HCT116 (cell line): ENCODE measurements around the gene DHX32. TPM values are rescaled to one million over a fixed set of nuclear protein-coding genes. Genes with fewer than 3 reads are reported as not detected.

Experiments
- ATAC-seq: fragments of 200-7000 bp; cut with Tn5 transposase; 2 replicates; pipeline ENCODE4 v1.9.1; 2020; ENCODE audit warnings: mild to moderate bottlenecking, moderate library complexity
- BruUV-seq: library from RNA; stranded (reverse); fragments of 400-500 nt; replicated peaks from 2 replicates; lab custom pipeline; 2021; lab: Mats Ljungman, UMichigan
- CTCF ChIA-PET: fragments of 300-600 bp; sonication (Branson Sonifier 250); formaldehyde crosslinking; loops from one replicate; lab custom pipeline; 2021; ENCODE audit warnings: antibody characterized with exemption; lab: Charles Lee
- POLR2A ChIA-PET: fragments of 300-600, 350-600 bp; sonication (Branson Sonifier 250); formaldehyde crosslinking; loops from one replicate; lab custom pipeline; 2021; ENCODE audit warnings: antibody characterized with exemption; lab: Charles Lee
- RAD21 ChIA-PET, 2 experiments: fragments of 300-600 bp; sonication (Branson Sonifier 250); formaldehyde crosslinking; loops; one replicate each; lab custom pipeline; 2023; ENCODE audit warnings: low total read pairs in 2 of 2; ENCODE audit not compliant: uncharacterized antibody in 2 of 2, unreplicated experiment in 2 of 2, low non-redundant PET in 1 of 2; lab: Charles Lee
- DNase-seq: peaks from one replicate; pipeline ENCODE4 v3.0.0-alpha.2; 2010; ENCODE audit warnings: low read depth, low spot score
- H2AFZ ChIP-seq: fragments of 200-600 bp; shearing (Covaris generic), sonication (generic); 2 replicates; pipeline ENCODE4 v1.6.1; 2017; ENCODE audit warnings: low read depth, mixed run types, mixed read lengths, antibody characterized with exemption, low read length; ENCODE audit not compliant: poor library complexity, severe bottlenecking
- H3K27ac ChIP-seq: 2 replicates; pipeline ENCODE4 v1.5.1; 2012; ENCODE audit warnings: low read depth, low read length
- H3K27me3 ChIP-seq: fragments of 200-600 bp; sonication (generic); 2 replicates; pipeline ENCODE4 v1.6.1; 2016; ENCODE audit warnings: mixed run types, low read length, mixed read lengths; ENCODE audit not compliant: insufficient read depth
- H3K36me3 ChIP-seq, 2 experiments: fragments of 200-500 bp in 1 of 2; fragments of 200-600 bp in 1 of 2; sonication (Bioruptor generic) in 1 of 2; sonication (generic) in 1 of 2; 2 replicates each; pipeline versions ENCODE4 v1.5.1 to v1.6.1; 2014 to 2016; ENCODE audit warnings: low read length in 2 of 2, inconsistent platforms in 1 of 2, mixed read lengths in 1 of 2, mixed run types in 1 of 2; ENCODE audit not compliant: insufficient read depth in 2 of 2, control insufficient read depth in 1 of 2
- H3K4me1 ChIP-seq, 2 experiments: fragments of 200-600 bp in 1 of 2; sonication (generic) in 1 of 2; 2 replicates each; pipeline versions ENCODE4 v1.5.1 to v1.6.1; 2012 to 2017; ENCODE audit warnings: low read length in 2 of 2, inconsistent platforms in 1 of 2, mild to moderate bottlenecking in 1 of 2, mixed read lengths in 1 of 2, mixed run types in 1 of 2, moderate library complexity in 1 of 2; ENCODE audit not compliant: insufficient read depth in 2 of 2, control insufficient read depth in 1 of 2
- H3K4me2 ChIP-seq: fragments of 200-600 bp; sonication (generic); 2 replicates; pipeline ENCODE4 v1.6.1; 2017; ENCODE audit warnings: mixed run types, low read length, mixed read lengths
- H3K4me3 ChIP-seq, 2 experiments: fragments of 200-600 bp in 1 of 2; sonication (generic) in 1 of 2; replicated peaks in 1 of 2; 2 replicates each; pipeline ENCODE4 v1.5.1; 2011 to 2016; ENCODE audit warnings: low read length in 2 of 2, control low read depth in 1 of 2, low read depth in 1 of 2, mild to moderate bottlenecking in 1 of 2, mixed read lengths in 1 of 2, mixed run types in 1 of 2
- H3K79me2 ChIP-seq: fragments of 200-600 bp; sonication (generic); 2 replicates; pipeline ENCODE4 v1.6.1; 2017; ENCODE audit warnings: mild to moderate bottlenecking, mixed run types, low read length, moderate library complexity, mixed read lengths; ENCODE audit not compliant: insufficient read depth
- H3K9ac ChIP-seq: fragments of 200-600 bp; sonication (generic); 2 replicates; pipeline ENCODE4 v1.6.1; 2016; ENCODE audit warnings: low read length, mixed read lengths
- H3K9me2 ChIP-seq: fragments of 200-600 bp; sonication (generic), shearing (Covaris generic); 2 replicates; pipeline ENCODE4 v1.6.1; 2017; ENCODE audit warnings: mixed run types, mild to moderate bottlenecking, moderate library complexity; ENCODE audit not compliant: insufficient read depth
- H3K9me3 ChIP-seq, 2 experiments: fragments of 200-500 bp in 1 of 2; fragments of 200-600 bp in 1 of 2; sonication (Bioruptor generic) in 1 of 2; sonication (generic) in 1 of 2; 2 replicates each; pipeline ENCODE4 v1.6.1; 2014 to 2017; ENCODE audit warnings: low read length in 2 of 2, mixed read lengths in 2 of 2, inconsistent platforms in 1 of 2, low read depth in 1 of 2, mild to moderate bottlenecking in 1 of 2, mixed run types in 1 of 2, moderate library complexity in 1 of 2; ENCODE audit not compliant: control insufficient read depth in 1 of 2, insufficient read depth in 1 of 2
- H4K20me1 ChIP-seq: fragments of 200-600 bp; sonication (generic), shearing (Covaris generic); 2 replicates; pipeline ENCODE4 v1.6.1; 2017; ENCODE audit warnings: mixed run types, mild to moderate bottlenecking, moderate library complexity; ENCODE audit not compliant: insufficient read depth
- CEBPB ChIP-seq: IDR thresholded peaks from 2 replicates; pipeline ENCODE4 v1.6.1; 2012; ENCODE audit warnings: low read depth
- ELF1 ChIP-seq: IDR thresholded peaks from 2 replicates; pipeline ENCODE4 v1.6.1; 2012; ENCODE audit warnings: low read depth, borderline replicate concordance
- JUND ChIP-seq: IDR thresholded peaks from 2 replicates; pipeline ENCODE4 v1.6.1; 2012
- POLR2A ChIP-seq: IDR thresholded peaks from 2 replicates; pipeline ENCODE4 v1.7.0; 2011; ENCODE audit warnings: borderline replicate concordance; ENCODE audit not compliant: insufficient read depth, insufficient read length; ENCODE audit errors: extremely low read depth
- POLR2AphosphoS5 ChIP-seq: IDR thresholded peaks from 2 replicates; pipeline ENCODE4 v1.6.1; 2011; ENCODE audit warnings: mild to moderate bottlenecking, low read depth, low read length, moderate library complexity
- RAD21 ChIP-seq: IDR thresholded peaks from 2 replicates; pipeline ENCODE4 v1.6.1; 2012; ENCODE audit warnings: low read depth, mild to moderate bottlenecking
- SRF ChIP-seq: IDR thresholded peaks from 2 replicates; pipeline ENCODE4 v1.6.1; 2012; ENCODE audit warnings: low read depth
- TCF7L2 ChIP-seq: IDR thresholded peaks from 2 replicates; pipeline ENCODE4 v1.7.0; 2011; ENCODE audit warnings: borderline replicate concordance, inconsistent platforms; ENCODE audit not compliant: insufficient read depth, insufficient read length; ENCODE audit errors: extremely low read depth
- YY1 ChIP-seq: IDR thresholded peaks from 2 replicates; pipeline ENCODE4 v1.6.1; 2011; ENCODE audit warnings: low read length, low read depth, moderate library complexity, mild to moderate bottlenecking; ENCODE audit not compliant: insufficient replicate concordance; ENCODE audit errors: extremely low read depth
- ZNF274 ChIP-seq: fragments of 200-500 bp; sonication (Bioruptor generic); IDR thresholded peaks from 2 replicates; pipeline ENCODE4 v1.6.1; 2014; ENCODE audit warnings: mild to moderate bottlenecking, low read depth, low read length, inconsistent platforms
- intact Hi-C: fragments of 100-400 bp; cut with micrococcal nuclease; formaldehyde crosslinking; loops from 2 replicates; pipeline ENCODE4 v1.10.0; 2022
- total RNA-seq: library from RNA; stranded (reverse); gene quantifications from one replicate; pipeline ENCODE4 v1.2.1, GENCODE V29; 2021; ENCODE audit not compliant: unreplicated experiment
- TF ChIP-seq, protein P1 (sequence below), 3 experiments: fragments of 200-600 bp in 1 of 3; sonication (generic) in 1 of 3; IDR thresholded peaks in 2 of 3; conservative IDR thresholded peaks in 1 of 3; 2 replicates each; pipeline ENCODE4 v1.5.1; 2012 to 2017; ENCODE audit warnings: low read depth in 2 of 3, low read length in 2 of 3, antibody characterized with exemption in 1 of 3, borderline replicate concordance in 1 of 3, control low read depth in 1 of 3, mild to moderate bottlenecking in 1 of 3, mixed read lengths in 1 of 3, mixed run types in 1 of 3, moderate library complexity in 1 of 3; ENCODE audit not compliant: insufficient read depth in 1 of 3

DHX32 gene
- total RNA-seq, 1 experiment from 2014 or later = 50.9 TPM

DNA sequence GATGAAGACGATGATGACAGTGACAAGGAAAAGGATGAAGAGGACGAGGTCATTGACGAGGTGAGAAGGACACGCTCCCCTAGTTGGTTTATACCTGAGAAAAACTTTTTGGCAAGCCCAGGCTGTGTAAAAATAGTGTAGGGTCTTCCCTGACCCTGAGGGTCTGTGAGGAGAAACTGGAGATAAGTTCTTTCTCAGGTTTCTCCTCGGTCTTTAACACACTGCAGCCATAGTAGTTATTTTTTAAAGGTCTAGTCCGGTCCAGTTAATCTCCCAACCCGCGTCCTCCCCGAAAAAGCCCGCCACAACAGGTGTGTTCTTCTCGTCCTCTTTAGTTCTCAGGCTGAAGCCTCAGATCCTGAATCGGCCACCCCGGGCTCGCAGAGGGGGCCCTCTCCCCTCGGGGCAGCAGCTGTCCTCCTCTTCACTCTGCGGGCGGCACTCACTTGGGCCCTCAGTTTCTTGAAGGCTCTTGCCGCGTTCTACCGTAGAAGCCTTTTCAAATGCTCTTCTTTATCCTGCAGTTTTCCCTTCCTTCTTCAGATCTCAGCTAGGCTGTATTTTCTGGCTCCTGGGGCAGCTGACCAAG lies 57.3 kb downstream of the DHX32 start:
- peak overlapping the region; percentile 86 for H3K9ac ChIP-seq
- ChIA-PET RAD21 (no interaction called here), CTCF (interaction anchor here (0.8 to 1.7 kb wide), 2 partner anchors 8 to 831 kb away, joined by 3 to 5 read pairs; no protein-coding TSS in a partner anchor), POLR2A (interaction anchor here (0.8 to 1.0 kb wide), 6 partner anchors 8 to 240 kb away, joined by 3 to 4 read pairs (median 3); no protein-coding TSS in a partner anchor)
- H2AFZ ChIP-seq = peak overlapping the region; percentile 74
- BruUV-seq = TSS peak; percentile 59
- H3K9me3 ChIP-seq = no peaks in the 10 kb centered on the region
- peak overlapping the region; percentile 72 for H3K27ac ChIP-seq
- H3K9me2 ChIP-seq = no peaks in the 10 kb centered on the region
- no peak for DNase-seq
- peak overlapping the region; percentile 82 for H3K4me3 ChIP-seq
- H3K79me2 ChIP-seq = peaks cover 76% of the 10 kb centered on the region
- TF ChIP-seq POLR2AphosphoS5 (no peak; the same call in 1 of the 2 replicates), POLR2A (no peak), ELF1 (no peak), TCF7L2 (no peak), JUND (no peak), ZNF274 (no peak), SRF (no peak), RAD21 (no peak), YY1 (no peak), CEBPB (no peak)
- TF ChIP-seq, protein P1, sequence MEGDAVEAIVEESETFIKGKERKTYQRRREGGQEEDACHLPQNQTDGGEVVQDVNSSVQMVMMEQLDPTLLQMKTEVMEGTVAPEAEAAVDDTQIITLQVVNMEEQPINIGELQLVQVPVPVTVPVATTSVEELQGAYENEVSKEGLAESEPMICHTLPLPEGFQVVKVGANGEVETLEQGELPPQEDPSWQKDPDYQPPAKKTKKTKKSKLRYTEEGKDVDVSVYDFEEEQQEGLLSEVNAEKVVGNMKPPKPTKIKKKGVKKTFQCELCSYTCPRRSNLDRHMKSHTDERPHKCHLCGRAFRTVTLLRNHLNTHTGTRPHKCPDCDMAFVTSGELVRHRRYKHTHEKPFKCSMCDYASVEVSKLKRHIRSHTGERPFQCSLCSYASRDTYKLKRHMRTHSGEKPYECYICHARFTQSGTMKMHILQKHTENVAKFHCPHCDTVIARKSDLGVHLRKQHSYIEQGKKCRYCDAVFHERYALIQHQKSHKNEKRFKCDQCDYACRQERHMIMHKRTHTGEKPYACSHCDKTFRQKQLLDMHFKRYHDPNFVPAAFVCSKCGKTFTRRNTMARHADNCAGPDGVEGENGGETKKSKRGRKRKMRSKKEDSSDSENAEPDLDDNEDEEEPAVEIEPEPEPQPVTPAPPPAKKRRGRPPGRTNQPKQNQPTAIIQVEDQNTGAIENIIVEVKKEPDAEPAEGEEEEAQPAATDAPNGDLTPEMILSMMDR (IDR thresholded peaks at IDR 0.05 in 2 of 3, conservative IDR thresholded peaks at IDR 0.05 in 1 of 3; ENCODE audit: borderline replicate concordance in 1 of 3, insufficient read depth in 1 of 3, low read depth in 2 of 3, low read length in 2 of 3) = no peak
- intact Hi-C loops = loop anchor here (2.0 kb wide), 1 partner anchor 301 kb away; no protein-coding TSS in a partner anchor
- peaks cover 11% of the 10 kb centered on the region; the same call in 1 of the 2 replicates for H4K20me1 ChIP-seq
- peaks cover 22 to 33% of the 10 kb centered on the region in 2 experiments for H3K36me3 ChIP-seq
- H3K27me3 ChIP-seq = no peaks in the 10 kb centered on the region
- peak; percentile 7 for ATAC-seq
- peaks cover 13 to 20% of the 10 kb centered on the region in 2 experiments for H3K4me1 ChIP-seq
- H3K4me2 ChIP-seq = peak overlapping the region; percentile 90
